Common myeloid progenitor, CD34-positive (primary cell): ENCODE data around the gene GFOD2.

Source experiments
- CTCF ChIA-PET: fragments of 350-600 bp; sonication (Branson Sonifier 250); formaldehyde crosslinking; loops from one replicate; lab custom pipeline; 2021; ENCODE audit warnings: antibody characterized with exemption; lab: Charles Lee
- POLR2A ChIA-PET: fragments of 350-600 bp; sonication (Branson Sonifier 250); formaldehyde crosslinking; loops from one replicate; lab custom pipeline; 2021; ENCODE audit warnings: antibody characterized with exemption; lab: Charles Lee
- DNase-seq, 3 donors: peaks; one replicate each; pipeline versions ENCODE4 v3.0.0 to v3.0.0-alpha.2; 2013
- H3K27ac ChIP-seq, 2 experiments: 1 replicate in 1 of 2; 2 replicates in 1 of 2; pipeline ENCODE4 v1.7.0; 2013; ENCODE audit warnings: inconsistent platforms in 2 of 2, low read length in 2 of 2, mild to moderate bottlenecking in 2 of 2, low read depth in 1 of 2, moderate library complexity in 1 of 2; ENCODE audit not compliant: severe bottlenecking in 2 of 2, insufficient read depth in 1 of 2, poor library complexity in 1 of 2
- H3K27me3 ChIP-seq, 5 experiments: replicated peaks in 2 of 5; 1 replicate in 3 of 5; 2 replicates in 2 of 5; pipeline versions ENCODE4 v1.6.1 to v1.7.0; 2013; ENCODE audit warnings: low read length in 4 of 5, mild to moderate bottlenecking in 2 of 5, moderate library complexity in 2 of 5, inconsistent platforms in 1 of 5; ENCODE audit not compliant: insufficient read depth in 5 of 5, control insufficient read depth in 4 of 5
- H3K36me3 ChIP-seq, 4 experiments: 1 replicate in 2 of 4; 2 replicates in 2 of 4; pipeline versions ENCODE4 v1.6.1 to v1.7.0; 2013; ENCODE audit warnings: low read length in 3 of 4, control low read depth in 1 of 4, mild to moderate bottlenecking in 1 of 4; ENCODE audit not compliant: control insufficient read depth in 4 of 4, insufficient read depth in 4 of 4
- H3K4me1 ChIP-seq, 4 experiments: 1 replicate in 3 of 4; 2 replicates in 1 of 4; pipeline versions ENCODE4 v1.6.1 to v1.7.1; 2013; ENCODE audit warnings: low read length in 3 of 4, mild to moderate bottlenecking in 3 of 4, control low read depth in 1 of 4, inconsistent platforms in 1 of 4, moderate library complexity in 1 of 4; ENCODE audit not compliant: control insufficient read depth in 4 of 4, insufficient read depth in 4 of 4; ENCODE audit errors: control extremely low read depth in 1 of 4
- H3K4me3 ChIP-seq, 7 experiments: 1 replicate in 4 of 7; 2 replicates in 3 of 7; pipeline versions ENCODE4 v1.5.1 to v1.7.0; 2013; ENCODE audit warnings: mild to moderate bottlenecking in 7 of 7, low read length in 6 of 7, moderate library complexity in 6 of 7, inconsistent platforms in 2 of 7, low read depth in 2 of 7, control low read depth in 1 of 7; ENCODE audit not compliant: insufficient read depth in 4 of 7, control insufficient read depth in 1 of 7; ENCODE audit errors: extremely low read depth in 1 of 7
- H3K9me3 ChIP-seq, 5 experiments: 1 replicate in 4 of 5; 2 replicates in 1 of 5; pipeline versions ENCODE4 v1.6.1 to v1.7.1; 2013; ENCODE audit warnings: low read length in 4 of 5, mild to moderate bottlenecking in 2 of 5, inconsistent platforms in 1 of 5, low read depth in 1 of 5, moderate library complexity in 1 of 5; ENCODE audit not compliant: control insufficient read depth in 4 of 5, insufficient read depth in 2 of 5; ENCODE audit errors: control extremely low read depth in 1 of 5
- whole genome bisulfite sequencing: methylation state at CpG from one replicate; pipeline ENCODE4 v1.1.5; 2013; ENCODE audit not compliant: insufficient coverage; 5-methylcytosine and 5-hydroxymethylcytosine counted together

GFOD2 gene

GRCh38 chr16:67675579-67675935, 43.6 kb downstream of the GFOD2 start:
- POLR2A ChIA-PET, result no interaction called here
- CTCF ChIA-PET, result interaction anchor here (1.7 kb wide), 1 partner anchor 17 kb away, joined by 5 read pairs; no protein-coding TSS in a partner anchor
- peaks cover 6 to 23% (median 20%) of the 10 kb centered on the region in 4 experiments for H3K4me1 ChIP-seq
- peaks cover 0 to 13% (median 8%) of the 10 kb centered on the region in 4 experiments for H3K36me3 ChIP-seq
- no peak overlapping the region for H3K4me3 ChIP-seq
- H3K9me3 ChIP-seq, result no peaks in the 10 kb centered on the region
- no peaks in the 10 kb centered on the region for H3K27me3 ChIP-seq
- DNase-seq, result no peak
- H3K27ac ChIP-seq, result no peak overlapping the region
- WGBS, result 93% methylated on average over 17 of the region's 17 CpGs

GRCh38 chr16:67674851-67675578, 44.1 kb downstream of the GFOD2 start:
- no peak for DNase-seq
- Histone ChIP-seq H3K4me1 (peaks cover 6 to 23% (median 20%) of the 10 kb centered on the region in 4 experiments), H3K27me3 (no peaks in the 10 kb centered on the region), H3K36me3 (peaks cover 0 to 9% (median 4%) of the 10 kb centered on the region in 4 experiments), H3K4me3 (no peak overlapping the region), H3K27ac (peak overlapping the region in 1 of 2 experiments; percentile 62), H3K9me3 (no peaks in the 10 kb centered on the region)
- CTCF ChIA-PET, result interaction anchor here (1.2 to 5.1 kb wide), 5 partner anchors 17 to 191 kb away, joined by 4 to 24 read pairs (median 5); no protein-coding TSS in a partner anchor
- WGBS, result 96% methylated on average over 28 of the region's 28 CpGs
- POLR2A ChIA-PET, result no interaction called here

- ChIA-PET CTCF (interaction anchor here (0.9 to 5.2 kb wide), 22 partner anchors 9 to 257 kb away, joined by 3 to 24 read pairs (median 4); partner anchors contain the start of genes CTRL, RANBP10 and TSNAXIP1), POLR2A (interaction anchor here (0.6 to 1.0 kb wide), 2 partner anchors 87 to 139 kb away, joined by 3 to 6 read pairs; no protein-coding TSS in a partner anchor)
Observed at GRCh38 chr16:67673712-67674580, 45.2 kb downstream of the GFOD2 start.

GRCh38 chr16:67672739-67673662, 46.1 kb downstream of the GFOD2 start:
- Histone ChIP-seq H3K27ac (peak overlapping the region in 1 of 2 experiments; percentile 62), H3K9me3 (no peaks in the 10 kb centered on the region), H3K27me3 (no peaks in the 10 kb centered on the region), H3K4me3 (peak overlapping the region in 1 of 7 experiments; percentile 36), H3K4me1 (peaks cover 6 to 37% (median 32%) of the 10 kb centered on the region in 4 experiments), H3K36me3 (peaks cover 0 to 9% (median 3%) of the 10 kb centered on the region in 4 experiments)
- ChIA-PET POLR2A (interaction anchor here (0.6 to 1.0 kb wide), 3 partner anchors 88 to 192 kb away, joined by 3 to 6 read pairs (median 3); no protein-coding TSS in a partner anchor), CTCF (interaction anchor here (0.7 to 5.2 kb wide), 48 partner anchors 9 to 401 kb away, joined by 3 to 24 read pairs (median 4); partner anchors contain the start of genes CTRL, PARD6A, RANBP10 and TSNAXIP1)
- peak; percentile 70 to 83 (median 79) for DNase-seq
- WGBS, result 58% methylated on average over 11 of the region's 13 CpGs

More at GRCh38 chr16:67673712-67674580, 45.2 kb downstream of the GFOD2 start:
- peaks cover 6 to 28% (median 23%) of the 10 kb centered on the region in 4 experiments for H3K4me1 ChIP-seq
- H3K27ac ChIP-seq, result peak overlapping the region in 1 of 2 experiments; percentile 62
- peak in 2 of 3 donors; percentile 49 to 51 for DNase-seq
- H3K9me3 ChIP-seq, result no peaks in the 10 kb centered on the region
- H3K4me3 ChIP-seq, result peak overlapping the region in 2 of 7 experiments; percentile 29 to 36
- peaks cover 0 to 9% (median 3%) of the 10 kb centered on the region in 4 experiments for H3K36me3 ChIP-seq
- WGBS, result 20% methylated on average over 5 of the region's 21 CpGs
- H3K27me3 ChIP-seq, result no peaks in the 10 kb centered on the region

GRCh38 chr16:67672306-67672705, 46.8 kb downstream of the GFOD2 start:
- Histone ChIP-seq H3K27me3 (no peaks in the 10 kb centered on the region), H3K36me3 (peaks cover 0 to 4% (median 1%) of the 10 kb centered on the region in 4 experiments), H3K9me3 (no peaks in the 10 kb centered on the region), H3K4me3 (no peak overlapping the region), H3K4me1 (peaks cover 6 to 44% (median 38%) of the 10 kb centered on the region in 4 experiments), H3K27ac (no peak overlapping the region)
- ChIA-PET CTCF (interaction anchor here (0.7 to 5.2 kb wide), 42 partner anchors 8 to 402 kb away, joined by 3 to 24 read pairs (median 4); partner anchors contain the start of genes CTRL, PARD6A, RANBP10 and TSNAXIP1), POLR2A (interaction anchor here (0.6 kb wide), 1 partner anchor 193 kb away, joined by 3 read pairs; no protein-coding TSS in a partner anchor)
- no peak for DNase-seq
- 59% methylated on average over 4 of the region's 4 CpGs for WGBS
